Activated T-cell treated with anti-CD3 and anti-CD28 coated beads, Interleukin-2, amount 50 U/mL, for 48 hours (primary cell): ENCODE results near the gene SOX3.

Source experiments
- DNase-seq, 2 experiments: peaks; one replicate each; pipeline ENCODE4 v3.0.0-alpha.2; 2020

SOX3 gene

DNA sequence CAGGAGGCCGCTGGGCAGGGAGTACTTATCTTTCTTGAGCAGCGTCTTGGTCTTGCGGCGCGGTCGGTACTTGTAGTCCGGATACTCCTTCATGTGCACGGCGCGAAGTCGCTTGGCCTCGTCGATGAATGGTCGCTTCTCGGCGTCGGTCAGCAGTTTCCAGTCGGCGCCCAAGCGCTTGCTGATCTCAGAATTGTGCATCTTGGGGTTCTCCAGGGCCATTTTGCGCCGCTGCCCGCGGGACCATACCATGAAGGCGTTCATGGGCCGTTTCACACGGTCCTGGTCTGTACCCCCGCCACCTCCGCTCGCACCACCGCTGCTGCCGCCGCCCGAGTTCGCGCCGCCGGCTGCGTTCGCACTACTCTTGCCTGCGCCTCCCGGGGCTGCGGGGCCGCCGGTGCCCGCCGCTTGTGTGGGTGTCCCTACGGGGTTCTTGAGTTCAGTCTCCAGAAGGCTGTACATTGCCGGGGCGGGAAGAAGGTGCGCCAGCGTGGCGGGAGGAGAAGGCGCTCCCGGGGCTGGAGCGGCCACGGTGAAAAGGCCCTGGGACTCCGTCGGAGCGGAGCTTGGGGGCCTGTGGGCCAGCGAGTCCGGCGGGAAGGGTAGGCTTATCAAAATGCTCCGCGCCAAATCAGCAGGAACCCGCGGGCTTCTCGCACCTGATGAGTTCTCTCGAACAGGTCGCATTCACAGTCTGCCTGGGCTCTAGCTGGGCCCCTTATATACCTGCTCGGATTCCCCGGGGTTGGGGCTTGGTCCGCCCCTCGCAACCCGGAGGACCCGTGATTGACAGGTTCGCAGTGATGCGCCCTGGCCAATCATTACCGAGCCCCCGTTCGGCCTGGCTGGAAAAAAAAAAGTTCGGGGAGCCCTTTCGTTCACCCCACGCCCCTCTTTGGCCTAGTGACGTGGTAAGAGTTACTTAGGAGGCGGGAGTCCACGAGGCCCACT is at the start of gene SOX3:
Gene SOX3, minus strand, starts transcription at position 699 of the 954 bp plus-strand sequence. Its CDS starts 9 bp downstream, at position 690.
- no peak for DNase-seq

DNA sequence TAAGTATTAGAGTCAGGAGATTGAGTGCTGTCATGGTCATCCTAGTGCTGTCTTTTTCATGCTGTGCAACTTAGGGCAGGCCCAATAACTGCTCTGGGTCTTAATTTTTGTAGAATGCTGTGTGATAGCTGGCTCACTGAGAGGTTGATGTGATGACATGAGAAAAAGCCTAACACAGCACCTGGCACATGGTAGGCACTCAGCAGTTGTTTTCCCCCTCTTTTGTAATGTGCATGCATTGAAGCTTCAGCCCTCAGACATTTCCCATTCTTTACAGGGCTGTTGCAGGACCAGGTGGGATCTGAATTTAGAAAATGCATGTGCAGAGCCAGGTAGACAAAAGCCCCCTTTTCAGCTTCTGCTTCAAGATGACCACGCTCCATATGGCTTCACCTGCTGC is 44.1 kb upstream of the SOX3 start:
- DNase-seq = no peak

DNA sequence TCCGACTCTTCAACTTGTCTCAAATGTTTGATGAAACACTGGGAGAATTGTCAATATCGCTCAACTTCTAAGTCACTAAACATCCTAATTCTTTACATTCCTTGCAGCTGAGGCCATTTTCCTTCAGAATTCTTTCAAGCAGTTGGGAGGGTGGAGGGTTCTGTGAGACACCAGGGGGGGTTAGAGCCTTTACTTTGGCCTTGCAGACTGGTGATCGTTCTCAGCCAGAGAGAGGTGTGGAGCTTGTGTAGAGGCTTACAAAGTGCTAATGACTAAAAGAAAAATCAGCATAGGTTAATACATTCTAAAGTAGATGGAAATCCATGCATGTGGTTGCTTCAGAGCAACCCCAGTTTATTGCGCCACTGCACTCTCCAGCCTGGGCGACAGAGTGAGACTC is 21.3 kb upstream of the SOX3 start:
- DNase-seq = no peak

DNA sequence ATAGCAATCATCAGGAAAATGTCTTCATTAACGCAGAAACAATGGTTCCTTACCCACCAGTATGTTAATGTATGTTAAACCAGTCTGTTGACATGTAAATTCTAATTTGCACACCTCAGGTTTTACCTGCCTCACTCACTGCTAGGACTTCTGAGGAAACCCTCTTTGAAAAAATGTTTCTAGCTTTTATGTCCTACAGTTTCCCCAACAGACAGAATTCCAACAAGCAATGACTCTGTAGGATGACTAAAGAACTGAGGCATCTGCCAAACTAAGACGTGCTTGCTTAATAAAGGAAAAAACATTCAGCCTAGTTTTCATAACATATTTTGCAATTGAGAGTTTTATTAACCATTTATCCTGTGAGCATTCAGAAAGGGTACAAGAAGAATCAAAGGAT is 20.6 kb upstream of the SOX3 start:
- DNase-seq = no peak

DNA sequence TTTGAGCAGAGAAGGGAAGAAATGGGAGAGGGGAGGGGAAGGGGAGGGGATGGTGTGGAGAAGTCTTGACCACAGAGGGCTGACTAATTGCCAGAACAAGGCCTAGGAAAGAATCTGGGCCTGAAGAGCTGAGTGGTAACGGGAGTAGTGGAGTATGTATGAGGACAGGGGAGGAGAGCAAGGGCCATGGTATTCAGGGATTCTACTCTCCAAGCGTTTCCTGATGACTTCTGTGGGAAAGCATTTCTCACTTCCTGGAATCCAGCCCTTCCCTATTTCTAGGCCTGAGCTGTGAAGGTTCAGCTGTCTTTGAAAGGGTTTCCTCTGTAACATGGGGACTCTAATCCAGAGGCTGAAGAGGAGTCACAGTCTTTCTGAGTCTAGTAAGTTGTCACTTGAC is 19.7 kb upstream of the SOX3 start:
- DNase-seq = no peak

DNA sequence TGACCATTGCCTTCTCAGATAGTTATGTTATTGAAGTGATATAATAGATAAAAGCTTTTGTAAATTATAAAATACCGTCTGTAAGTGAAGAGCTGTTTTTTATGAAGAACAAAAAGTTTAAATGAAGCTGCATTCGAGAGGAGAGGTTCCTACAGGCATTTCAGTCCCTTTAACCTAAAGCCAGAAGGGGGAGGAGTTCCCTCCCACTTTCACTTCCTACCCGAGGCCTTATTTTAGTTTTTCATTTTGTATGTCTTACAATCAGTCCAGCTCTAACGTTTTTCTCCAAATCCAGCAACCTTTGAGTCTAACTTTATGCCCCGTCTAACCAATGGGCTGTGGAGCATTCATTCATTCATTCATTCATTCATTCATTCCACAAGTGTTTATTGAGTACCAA is 16.5 kb upstream of the SOX3 start:
- no peak for DNase-seq

DNA sequence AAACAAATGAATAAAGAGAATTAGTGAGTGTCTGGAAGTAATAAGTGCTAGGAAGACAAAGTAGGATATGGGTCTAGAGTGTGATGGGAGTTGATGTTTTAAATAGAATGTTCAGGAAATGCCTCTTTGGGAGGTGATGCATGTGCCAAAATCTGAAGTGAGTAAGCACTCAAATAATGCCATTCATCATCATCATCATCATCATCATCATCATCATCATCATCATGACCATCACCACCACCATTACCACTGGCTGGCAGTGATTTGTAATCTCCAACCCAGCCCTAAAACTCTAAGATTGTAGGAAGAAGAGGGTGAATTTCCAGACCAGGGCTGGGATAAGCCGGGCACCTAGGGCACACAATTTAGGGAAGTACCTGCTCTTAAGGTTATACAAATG is 9.7 kb upstream of the SOX3 start:
- DNase-seq = no peak

DNA sequence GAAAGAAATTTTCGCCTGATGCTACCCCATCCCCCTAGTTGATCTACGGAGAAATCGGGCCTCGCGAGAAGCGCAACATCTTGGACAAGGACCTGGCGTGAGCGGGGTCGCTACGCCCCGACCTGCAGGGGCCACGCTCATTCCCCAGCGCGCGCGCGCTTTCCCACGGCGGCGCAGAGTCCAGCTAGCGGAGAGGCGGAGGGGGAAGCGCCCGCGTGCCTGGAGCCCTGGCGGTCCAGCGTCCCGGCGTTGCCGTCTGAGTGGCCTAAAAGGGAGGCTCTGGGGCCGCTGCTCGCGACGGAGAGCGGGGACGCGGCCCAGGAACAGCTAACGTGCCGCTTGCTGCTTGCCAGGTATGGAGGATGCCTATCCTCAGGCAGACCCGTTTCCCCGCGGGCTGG is 6.0 kb upstream of the SOX3 start:
- no peak for DNase-seq

DNA sequence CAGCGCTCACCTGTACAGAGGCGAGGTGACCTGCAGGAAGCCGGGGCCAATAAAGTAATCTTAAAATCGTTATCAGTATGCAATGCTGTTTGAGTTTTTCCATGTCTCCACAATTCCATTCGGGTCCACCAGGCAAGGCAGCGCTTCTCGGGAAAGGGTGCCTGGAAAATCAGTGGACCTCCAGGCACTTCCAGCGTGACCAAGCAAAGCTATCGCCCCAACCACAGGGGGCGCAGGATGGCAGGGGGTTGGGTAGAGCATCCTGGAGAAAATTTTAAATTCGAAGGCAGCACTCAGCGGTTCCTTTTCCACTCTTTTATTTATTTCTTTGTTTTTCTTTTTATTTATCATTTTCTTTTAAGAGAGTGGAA is 5.4 kb upstream of the SOX3 start:
- no peak for DNase-seq

DNA sequence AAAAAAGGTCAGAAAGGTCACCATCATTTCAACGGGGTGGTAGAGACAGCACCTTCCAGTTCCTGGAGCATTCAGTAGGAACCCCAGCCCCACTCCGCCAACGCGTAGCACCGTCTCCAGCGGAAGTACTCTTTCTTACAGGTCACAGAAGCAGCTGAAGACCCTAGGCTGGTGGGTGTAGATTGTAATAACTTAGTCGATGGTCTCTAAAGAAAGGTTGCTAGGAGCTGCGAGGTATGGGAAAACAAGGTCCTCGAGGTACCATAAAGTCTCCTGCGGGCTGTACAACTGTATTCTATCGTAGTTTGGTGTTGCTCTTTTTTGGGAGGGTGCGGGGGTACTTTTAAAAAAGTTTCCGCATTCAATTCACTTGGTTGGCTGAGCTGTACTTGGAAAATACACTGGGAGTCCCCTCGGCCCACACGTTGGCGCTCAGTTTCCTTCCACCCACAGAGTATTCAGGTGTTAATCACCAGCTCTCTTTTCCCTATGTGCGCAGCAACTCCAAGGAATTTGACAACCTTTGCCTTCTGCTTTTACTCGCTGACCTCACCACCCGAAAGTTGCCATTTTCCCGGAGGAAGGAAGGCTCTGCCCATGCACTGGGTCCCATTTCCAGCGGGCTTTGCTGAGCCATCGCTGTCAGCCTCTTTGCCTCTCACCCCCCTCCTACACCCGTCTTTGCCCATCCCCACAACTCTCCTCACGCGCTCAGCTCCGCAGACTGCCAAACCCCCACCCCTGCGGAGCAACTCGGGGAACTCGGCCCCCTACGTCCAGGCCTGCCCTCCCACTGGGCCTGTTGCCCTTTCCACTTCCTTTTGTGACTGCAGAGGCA is 4.8 kb upstream of the SOX3 start:
- DNase-seq = no peak

DNA sequence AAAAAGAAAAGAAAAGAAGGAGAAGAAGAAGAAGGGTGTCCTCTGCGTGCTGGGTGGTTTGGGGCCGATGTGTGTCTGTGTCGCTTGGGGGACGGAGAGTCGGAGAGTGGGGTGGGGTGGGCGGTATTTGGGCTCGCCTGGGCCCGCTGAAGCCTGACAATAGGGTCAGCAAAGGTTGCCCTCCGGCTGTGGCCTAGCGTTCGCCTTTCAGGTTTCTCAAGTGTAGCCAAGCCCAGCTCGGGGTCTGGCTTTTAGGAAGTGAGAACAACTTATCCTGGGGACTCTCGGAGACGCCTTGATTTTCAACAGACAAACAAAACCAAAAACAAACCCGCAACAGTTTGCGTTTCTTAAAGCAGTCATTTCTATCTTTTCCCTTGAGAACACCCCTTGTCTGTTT is 4.1 kb upstream of the SOX3 start:
- no peak for DNase-seq

DNA sequence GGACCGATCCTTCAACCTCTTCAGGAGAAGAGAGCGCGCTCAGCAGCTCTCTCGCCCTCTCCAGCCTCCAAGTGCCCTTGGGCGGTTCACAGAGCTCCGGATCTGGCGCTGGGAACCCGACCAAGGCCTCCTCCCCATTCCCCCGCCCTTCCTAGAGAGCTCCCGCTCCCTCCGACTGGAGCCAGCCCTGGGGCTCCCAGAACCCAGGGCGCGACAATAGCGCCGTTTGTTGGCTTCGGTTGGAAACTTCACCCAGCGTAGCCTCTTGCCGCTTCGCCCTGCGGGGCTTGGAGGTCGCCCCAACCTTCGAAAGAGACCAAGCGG is 3.1 kb upstream of the SOX3 start:
- no peak for DNase-seq

DNA sequence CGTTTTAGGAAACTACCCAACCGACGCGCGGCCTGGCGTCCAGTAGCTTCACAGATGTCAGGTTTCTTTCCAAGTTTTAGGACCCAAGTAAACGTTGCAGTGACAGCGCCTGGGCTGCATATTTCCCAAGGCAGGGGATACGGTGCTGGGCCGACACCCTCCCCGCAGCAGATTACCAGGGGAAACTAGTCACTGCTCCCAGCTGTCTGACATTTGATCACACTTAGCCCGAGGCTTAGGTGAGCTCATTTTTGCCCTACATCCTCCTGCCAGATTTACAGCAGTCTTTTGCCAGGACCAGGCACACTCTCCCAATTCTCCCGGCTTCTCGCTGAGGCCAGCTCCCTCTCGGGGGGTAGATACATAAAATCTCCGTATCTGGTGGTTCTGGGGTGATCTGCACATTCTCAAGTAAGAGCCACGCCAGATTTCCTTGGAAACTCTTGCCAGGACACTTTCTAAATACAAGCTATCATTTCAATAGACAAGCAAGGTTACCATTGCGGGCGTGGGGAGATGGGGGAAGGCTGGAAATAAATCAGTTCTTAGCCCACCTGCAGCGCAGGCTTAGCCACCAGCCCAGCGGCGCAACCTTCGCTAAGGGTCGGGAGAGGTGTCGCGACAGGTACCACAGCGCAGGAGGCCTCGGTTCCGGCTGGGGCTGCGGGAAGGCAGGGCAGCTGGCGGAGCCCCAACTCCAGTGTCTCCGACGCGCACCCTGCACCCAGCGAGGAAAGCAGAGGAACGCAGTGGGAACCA is 2.5 kb upstream of the SOX3 start:
- peak in 1 of 2 experiments; percentile 15 for DNase-seq

DNA sequence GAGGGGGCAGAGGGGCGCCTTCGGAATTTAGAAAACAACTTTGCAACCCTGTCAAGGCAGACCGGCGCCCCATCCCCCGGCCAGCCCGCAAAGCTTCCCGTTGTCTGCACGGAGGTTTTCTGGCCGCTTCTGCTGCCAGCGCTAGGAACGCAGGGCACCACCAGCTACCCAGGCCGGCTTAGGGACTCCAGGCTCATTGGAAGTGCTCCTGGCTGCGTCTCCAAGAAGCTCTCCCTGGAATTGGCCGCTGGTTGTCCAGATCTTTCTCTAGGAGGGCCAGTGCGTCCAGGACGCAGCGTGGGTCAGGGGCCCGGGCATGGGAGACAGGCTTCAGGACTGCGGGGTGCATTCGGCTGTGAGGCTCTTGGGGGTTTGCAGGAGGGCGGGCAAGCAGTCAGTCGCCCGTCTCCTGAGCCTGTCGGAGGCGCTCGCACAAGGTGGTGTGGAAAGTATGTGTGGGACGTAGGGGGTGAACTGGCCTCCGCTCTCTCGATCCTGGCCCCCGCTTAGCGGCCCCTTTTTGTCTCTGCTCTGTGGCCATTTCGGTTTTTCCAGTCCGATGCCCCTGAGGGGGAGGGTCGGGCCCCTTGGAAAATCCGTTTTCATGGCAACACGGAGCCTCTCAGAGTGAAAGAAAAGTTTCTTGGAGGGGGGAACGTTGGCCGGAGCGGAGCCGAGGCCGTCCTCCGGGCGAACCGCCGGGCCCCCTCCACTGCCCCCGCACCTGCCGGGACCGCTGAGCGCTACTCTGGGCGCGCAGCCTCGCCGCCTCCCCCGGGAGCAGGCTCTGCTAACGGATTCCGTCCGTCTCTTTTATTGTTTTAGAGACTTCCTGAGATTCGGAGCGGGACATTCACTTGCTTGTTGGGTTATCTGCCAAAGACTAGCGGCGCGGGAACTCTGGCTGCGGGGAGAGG is 810 bp upstream of the SOX3 start:
- peak in 1 of 2 experiments; percentile 15 for DNase-seq

DNA sequence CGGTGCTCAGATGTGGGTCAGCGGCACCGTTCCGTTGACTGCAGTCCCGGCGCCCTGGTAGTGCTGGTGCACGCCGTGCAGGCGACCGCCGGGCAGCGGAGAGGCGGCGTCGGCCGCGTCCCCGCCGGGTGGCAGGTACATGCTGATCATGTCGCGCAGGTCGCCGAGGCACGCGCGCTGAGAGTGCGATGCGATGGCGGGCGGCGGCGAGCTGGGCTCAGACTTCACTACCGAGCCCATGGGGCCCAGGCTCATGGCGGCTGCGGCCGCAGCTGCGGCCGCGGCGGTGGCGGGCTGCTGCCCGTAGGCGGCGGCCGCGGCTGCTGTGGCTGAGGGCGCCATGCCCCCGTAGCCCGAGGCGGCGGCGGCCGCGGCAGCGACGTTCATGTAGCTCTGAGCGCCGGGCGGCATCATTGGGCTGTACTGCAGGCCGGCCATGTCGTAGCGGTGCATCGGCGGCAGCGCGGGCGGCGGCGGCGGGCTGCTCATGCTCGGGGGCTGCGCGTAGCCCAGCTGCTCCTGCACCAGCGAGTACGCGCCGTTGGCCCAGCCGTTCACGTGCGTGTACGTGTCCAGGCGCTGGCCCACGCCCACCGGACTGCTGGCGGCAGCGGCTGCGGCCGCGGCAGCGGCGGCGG is 1.0 kb downstream of the SOX3 start:
- DNase-seq = peak in 1 of 2 experiments; percentile 26

DNA sequence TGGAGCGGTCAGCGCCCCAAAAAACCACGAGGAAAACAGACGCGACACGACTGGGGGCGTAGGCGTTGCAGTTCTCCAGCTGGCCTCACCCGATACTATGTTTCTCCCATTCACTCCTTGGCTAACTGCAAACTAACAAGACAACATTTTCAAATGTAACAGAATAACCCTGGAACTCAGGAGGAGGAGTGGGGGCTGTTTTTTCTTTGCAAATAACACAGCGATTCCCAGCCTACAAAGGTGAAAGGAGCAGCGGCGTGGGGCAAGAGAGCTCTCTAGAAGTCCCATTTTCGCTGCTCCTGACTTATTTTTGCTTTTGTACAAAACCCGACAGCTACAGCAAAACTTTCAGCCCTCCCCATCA is 1.6 kb downstream of the SOX3 start:
- no peak for DNase-seq

DNA sequence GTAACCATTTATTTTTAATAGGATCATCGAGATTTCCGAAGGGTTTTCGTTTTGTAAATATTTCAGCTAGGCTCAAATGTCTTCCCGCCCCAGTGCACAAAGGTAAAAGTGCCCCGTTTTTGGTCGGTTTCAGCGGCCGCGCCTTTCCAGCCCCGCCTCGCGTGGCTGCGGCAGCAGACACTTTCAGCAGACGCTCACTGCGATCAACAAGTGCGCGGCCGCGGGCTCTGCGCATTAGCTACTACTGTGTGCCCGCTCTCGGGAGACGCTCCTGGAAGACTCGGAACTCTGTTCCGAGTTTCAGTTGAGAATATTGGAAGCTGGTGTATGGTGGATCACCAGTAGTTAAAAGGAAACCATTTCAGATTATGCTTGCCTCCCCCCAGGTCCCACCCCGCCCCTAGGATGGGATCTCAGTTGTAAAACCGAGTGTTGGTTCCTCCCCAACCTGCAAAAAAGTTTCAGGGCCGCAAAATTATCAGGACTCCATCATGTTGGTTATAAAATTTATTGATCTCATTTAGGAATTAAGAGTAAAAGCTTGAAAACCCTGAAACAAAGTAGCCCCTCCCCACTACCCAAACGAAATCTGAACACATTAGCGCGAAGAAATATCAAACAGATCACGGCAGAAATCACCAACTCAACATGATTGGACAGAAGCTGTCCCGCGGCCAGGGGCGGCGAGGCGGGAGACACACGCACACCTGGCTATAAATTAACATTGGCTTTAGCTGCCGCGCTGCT is 2.2 kb downstream of the SOX3 start:
- DNase-seq = no peak

DNA sequence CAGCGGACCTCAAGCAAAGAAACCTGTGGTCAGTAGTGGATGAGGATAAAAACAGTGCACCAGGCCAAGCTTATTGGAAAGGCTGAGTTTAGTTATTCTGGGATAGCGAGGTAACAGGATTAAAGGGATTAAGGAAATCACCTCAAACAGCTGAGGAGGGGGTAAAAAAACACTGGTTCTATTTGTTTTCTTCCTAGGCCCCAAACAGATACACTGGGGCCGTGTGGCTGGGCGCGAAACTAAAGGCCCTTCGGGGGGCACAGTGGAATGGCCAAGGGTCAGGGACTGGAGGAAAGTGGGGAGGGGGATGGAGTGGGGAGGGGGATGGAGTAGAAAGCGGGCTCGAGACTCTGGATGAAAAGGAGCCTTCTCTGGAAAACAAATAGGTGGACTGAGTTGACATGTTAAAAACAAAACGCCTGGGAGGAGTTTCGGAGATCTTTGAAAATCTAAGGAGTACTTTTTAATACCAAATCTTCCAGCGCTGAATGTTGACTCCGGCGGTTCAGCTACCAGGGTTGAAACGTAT is 2.9 kb downstream of the SOX3 start:
- no peak for DNase-seq

DNA sequence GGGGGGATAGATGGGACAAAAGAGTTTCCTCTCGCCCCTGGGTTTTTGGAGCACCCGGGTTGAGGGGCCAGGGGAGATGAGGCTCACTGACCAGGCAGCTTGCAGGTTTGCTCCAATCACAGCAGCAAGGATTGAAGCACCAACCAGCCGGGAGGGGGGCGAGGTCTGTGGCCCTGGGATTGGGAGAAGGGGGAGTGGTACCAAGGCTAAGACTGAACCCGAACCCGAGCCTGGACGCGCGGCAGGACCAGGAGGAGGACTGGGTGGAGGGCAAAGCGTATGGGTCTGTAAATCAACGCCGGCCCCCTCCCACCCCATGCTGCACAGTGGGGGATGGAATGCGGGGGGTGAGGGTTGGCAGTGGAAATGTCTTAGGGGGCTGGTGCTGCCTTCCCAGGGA is 3.5 kb downstream of the SOX3 start:
- no peak for DNase-seq

DNA sequence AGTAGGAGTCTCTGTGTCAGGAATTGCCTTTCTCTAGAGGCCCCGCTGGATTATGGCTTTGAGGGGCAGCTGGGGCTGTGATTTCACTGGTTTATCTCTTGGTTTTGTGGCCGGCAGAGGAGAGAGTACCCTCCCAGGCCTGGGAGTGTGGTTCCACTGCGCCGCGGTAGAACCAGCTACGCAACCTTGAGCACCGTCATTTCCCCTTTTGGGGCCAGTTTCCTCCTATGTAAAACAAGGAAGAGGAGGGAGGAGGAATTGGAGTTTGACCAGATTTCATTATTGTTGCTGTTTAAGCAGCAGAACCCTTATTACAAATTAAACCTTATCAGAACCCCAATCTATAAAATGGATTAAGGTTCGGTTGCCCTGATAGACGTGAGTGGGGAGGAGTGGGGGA is 4.4 kb downstream of the SOX3 start:
- DNase-seq = no peak

DNA sequence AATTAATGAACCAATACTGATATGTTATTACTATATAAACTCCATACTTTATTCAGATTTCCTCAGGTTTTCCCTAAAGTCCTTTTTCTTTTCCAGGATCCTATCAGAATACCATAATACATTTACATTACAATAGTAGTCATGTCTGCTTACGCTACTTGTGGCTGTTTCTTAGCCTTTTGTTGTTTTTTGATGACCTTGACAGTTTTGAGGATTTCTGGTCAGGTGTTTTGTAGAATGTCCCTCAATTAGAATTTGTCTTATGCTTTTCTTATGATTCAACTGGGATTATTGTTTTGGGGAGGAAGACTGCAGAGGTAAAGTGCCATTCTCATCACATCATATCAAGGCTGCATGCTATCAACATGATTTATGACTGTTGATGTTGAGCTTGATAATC is 9.1 kb downstream of the SOX3 start:
- DNase-seq = no peak
